ENCODE data around the gene C3orf80.
"Not testable (repeated sequence)": the region's sequence is repeated elsewhere in the genome, so short reads cannot be mapped to it uniquely, and the experiment has no call there.

C3orf80 gene

DNA sequence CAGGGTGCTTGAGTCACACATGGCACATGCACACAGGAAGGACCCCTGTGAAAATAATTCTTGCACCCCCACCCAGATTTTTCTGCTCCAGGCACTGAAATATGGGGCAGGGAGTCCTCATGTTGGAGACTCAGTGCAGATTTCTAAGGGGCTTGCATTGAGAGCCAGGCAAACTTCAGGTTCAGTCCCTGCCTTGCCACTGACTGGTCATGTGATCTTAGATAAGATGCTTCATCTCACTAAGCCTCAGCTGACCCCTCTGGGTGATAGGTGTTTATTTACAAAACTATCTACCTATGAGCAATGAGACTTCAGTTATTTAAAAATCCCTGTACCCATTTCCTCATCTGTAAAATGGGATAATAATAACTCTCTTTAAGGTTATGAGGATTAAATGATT lies 30.1 kb upstream of the C3orf80 start:
- no peak overlapping the region for H3K4me3 ChIP-seq (IDR thresholded peaks at IDR 0.05; ENCODE audit: insufficient read depth, low read depth, low read length)

DNA sequence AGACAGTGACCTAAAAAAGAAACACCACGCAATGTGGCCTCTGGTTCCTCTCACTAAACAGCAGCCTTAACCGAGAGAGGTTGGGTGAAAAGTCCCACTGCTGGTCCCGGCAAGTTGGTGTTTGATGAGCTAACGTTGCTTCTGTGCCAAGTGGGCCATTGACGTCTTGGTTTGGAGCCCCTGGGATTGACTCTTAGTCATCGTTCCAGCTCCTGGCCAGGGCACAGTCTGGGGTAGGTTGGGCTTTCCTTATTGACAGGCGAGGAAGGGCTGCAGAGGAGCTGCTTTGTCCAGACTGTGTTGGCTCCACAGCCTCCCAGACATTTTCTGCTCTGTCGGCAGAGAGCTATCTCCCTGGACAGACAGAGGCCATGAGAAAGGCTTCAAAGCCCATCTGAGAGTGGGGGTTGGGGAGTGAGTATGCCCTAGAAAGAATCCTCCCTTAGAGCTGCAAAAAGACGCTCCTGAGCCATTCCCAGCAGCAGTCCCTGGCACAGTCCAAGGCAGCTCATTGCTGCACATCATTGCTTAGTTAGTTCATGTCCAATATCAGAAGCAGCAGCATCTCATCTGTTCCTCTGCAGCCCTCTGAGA lies 28.6 kb upstream of the C3orf80 start:
- Histone ChIP-seq H3K4me2 (no peak overlapping the region), H3K36me3 (ENCODE audit: insufficient read depth) (no peaks in the 10 kb centered on the region), H2AFZ (ENCODE audit: low read depth) (no peak overlapping the region), H3K27ac (no peak overlapping the region), H4K20me1 (ENCODE audit: insufficient read depth) (no peaks in the 10 kb centered on the region), H3K4me1 (ENCODE audit: low read depth, poor library complexity, severe bottlenecking) (no peaks in the 10 kb centered on the region), H3K27me3 (ENCODE audit: insufficient read depth, low read depth) (no peaks in the 10 kb centered on the region), H3K79me2 (ENCODE audit: insufficient read depth, low read depth) (no peaks in the 10 kb centered on the region), H3K9ac (no peak overlapping the region), H3K4me3 (IDR thresholded peaks at IDR 0.05; ENCODE audit: insufficient read depth, low read depth, low read length) (no peak overlapping the region)
- TF ChIP-seq, protein P1, sequence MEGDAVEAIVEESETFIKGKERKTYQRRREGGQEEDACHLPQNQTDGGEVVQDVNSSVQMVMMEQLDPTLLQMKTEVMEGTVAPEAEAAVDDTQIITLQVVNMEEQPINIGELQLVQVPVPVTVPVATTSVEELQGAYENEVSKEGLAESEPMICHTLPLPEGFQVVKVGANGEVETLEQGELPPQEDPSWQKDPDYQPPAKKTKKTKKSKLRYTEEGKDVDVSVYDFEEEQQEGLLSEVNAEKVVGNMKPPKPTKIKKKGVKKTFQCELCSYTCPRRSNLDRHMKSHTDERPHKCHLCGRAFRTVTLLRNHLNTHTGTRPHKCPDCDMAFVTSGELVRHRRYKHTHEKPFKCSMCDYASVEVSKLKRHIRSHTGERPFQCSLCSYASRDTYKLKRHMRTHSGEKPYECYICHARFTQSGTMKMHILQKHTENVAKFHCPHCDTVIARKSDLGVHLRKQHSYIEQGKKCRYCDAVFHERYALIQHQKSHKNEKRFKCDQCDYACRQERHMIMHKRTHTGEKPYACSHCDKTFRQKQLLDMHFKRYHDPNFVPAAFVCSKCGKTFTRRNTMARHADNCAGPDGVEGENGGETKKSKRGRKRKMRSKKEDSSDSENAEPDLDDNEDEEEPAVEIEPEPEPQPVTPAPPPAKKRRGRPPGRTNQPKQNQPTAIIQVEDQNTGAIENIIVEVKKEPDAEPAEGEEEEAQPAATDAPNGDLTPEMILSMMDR (conservative IDR thresholded peaks at IDR 0.05; ENCODE audit: low read depth, low read length): no peak

More for the DNA sequence above, 30.1 kb upstream of the C3orf80 start:
- Histone ChIP-seq H3K4me2 (no peak overlapping the region), H2AFZ (ENCODE audit: low read depth) (no peak overlapping the region), H3K9ac (no peak overlapping the region), H3K36me3 (ENCODE audit: insufficient read depth) (no peaks in the 10 kb centered on the region), H3K79me2 (ENCODE audit: insufficient read depth, low read depth) (no peaks in the 10 kb centered on the region), H3K27me3 (ENCODE audit: insufficient read depth, low read depth) (no peaks in the 10 kb centered on the region), H3K27ac (no peak overlapping the region), H3K4me1 (ENCODE audit: low read depth, poor library complexity, severe bottlenecking) (no peaks in the 10 kb centered on the region), H4K20me1 (ENCODE audit: insufficient read depth) (no peaks in the 10 kb centered on the region)
- TF ChIP-seq, protein P1 (conservative IDR thresholded peaks at IDR 0.05; ENCODE audit: low read depth, low read length): no peak

DNA sequence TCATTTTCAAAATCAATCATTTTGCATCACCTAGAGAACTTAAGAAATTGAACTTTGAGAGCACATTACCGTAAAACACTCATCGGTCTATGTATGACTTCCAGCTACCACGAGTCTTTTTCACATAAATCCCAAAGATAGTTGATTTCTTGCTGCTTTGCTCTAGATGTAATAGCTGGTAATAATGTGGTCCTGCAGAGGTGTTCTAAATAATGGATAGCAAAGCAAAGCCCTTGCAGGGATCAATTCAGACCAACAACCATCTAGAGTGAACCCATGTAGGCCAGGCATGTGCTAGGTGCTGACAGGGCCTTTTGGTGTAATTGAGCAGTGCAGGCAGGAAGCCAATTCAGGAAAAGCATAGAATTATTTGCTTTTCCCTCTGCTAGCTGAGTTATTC lies 26.1 kb upstream of the C3orf80 start:
- TF ChIP-seq, protein P1 (conservative IDR thresholded peaks at IDR 0.05; ENCODE audit: low read depth, low read length): no peak
- H3K27me3 ChIP-seq (ENCODE audit: insufficient read depth, low read depth): no peaks in the 10 kb centered on the region
- no peak overlapping the region for H2AFZ ChIP-seq (ENCODE audit: low read depth)
- H3K27ac ChIP-seq: no peak overlapping the region
- H3K36me3 ChIP-seq (ENCODE audit: insufficient read depth): no peaks in the 10 kb centered on the region
- no peaks in the 10 kb centered on the region for H3K79me2 ChIP-seq (ENCODE audit: insufficient read depth, low read depth)
- no peak overlapping the region for H3K4me2 ChIP-seq
- no peak overlapping the region for H3K4me3 ChIP-seq (IDR thresholded peaks at IDR 0.05; ENCODE audit: insufficient read depth, low read depth, low read length)
- no peak overlapping the region for H3K9ac ChIP-seq
- H4K20me1 ChIP-seq (ENCODE audit: insufficient read depth): no peaks in the 10 kb centered on the region
- H3K4me1 ChIP-seq (ENCODE audit: low read depth, poor library complexity, severe bottlenecking): no peaks in the 10 kb centered on the region

DNA sequence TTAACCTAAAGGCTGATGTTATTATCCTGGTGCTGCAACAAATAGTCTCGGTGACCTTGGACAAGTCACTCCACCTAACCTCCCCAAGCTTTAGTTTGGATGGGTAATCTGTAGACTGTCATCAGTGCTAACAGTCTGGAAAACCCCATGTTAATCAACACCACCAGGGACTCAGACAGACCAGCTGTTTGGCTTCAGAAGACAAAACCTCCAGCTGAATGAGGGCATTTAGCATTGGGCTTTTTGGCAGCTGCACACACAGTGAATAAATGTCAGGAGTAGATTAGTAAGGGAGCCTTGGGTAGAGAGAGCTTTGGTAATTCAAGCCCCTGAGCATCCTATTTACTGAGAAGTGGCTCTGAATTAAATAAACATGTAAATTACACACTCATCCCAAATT lies 24.9 kb upstream of the C3orf80 start:
- TF ChIP-seq, protein P1 (conservative IDR thresholded peaks at IDR 0.05; ENCODE audit: low read depth, low read length): no peak
- no peak overlapping the region for H3K4me3 ChIP-seq (IDR thresholded peaks at IDR 0.05; ENCODE audit: insufficient read depth, low read depth, low read length)
- no peaks in the 10 kb centered on the region for H3K27me3 ChIP-seq (ENCODE audit: insufficient read depth, low read depth)
- no peaks in the 10 kb centered on the region for H3K4me1 ChIP-seq (ENCODE audit: low read depth, poor library complexity, severe bottlenecking)
- H3K27ac ChIP-seq: no peak overlapping the region
- no peak overlapping the region for H2AFZ ChIP-seq (ENCODE audit: low read depth)
- no peak overlapping the region for H3K9ac ChIP-seq
- no peaks in the 10 kb centered on the region for H4K20me1 ChIP-seq (ENCODE audit: insufficient read depth)
- H3K4me2 ChIP-seq: no peak overlapping the region
- no peaks in the 10 kb centered on the region for H3K79me2 ChIP-seq (ENCODE audit: insufficient read depth, low read depth)
- H3K36me3 ChIP-seq (ENCODE audit: insufficient read depth): no peaks in the 10 kb centered on the region

DNA sequence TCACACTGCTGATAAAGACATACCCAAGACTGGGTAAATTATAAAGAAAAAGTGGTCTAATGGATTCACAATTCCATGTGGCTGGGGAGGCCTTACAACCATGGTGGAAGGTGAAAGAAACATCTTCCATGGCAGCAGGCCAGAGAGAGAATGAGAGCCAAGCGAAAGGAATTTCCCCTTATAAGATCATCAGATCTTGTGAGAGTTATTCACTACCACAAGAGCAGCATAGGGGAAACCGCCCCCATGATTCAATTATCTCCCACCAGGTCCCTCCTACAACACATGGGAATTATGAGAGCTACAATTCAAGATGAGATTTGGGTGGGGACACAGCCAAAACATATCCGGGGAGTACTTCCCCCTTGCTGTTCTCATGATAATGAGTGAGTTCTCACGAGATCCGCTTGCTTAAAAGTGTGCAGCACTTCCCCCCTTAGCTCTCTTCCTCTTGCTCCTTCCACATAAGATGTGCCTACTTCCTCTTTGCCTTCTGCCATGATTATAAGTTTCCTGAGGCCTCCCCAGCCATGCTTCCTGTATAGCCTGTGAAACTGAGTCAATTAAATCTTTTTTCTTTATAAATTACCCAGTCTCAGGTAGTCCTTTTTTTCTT lies 20.7 kb upstream of the C3orf80 start:
- not testable (repeated sequence) for H3K36me3 ChIP-seq (ENCODE audit: insufficient read depth); H3K9ac ChIP-seq; H3K4me2 ChIP-seq; H4K20me1 ChIP-seq (ENCODE audit: insufficient read depth); H3K4me1 ChIP-seq (ENCODE audit: low read depth, poor library complexity, severe bottlenecking); H2AFZ ChIP-seq (ENCODE audit: low read depth); H3K27ac ChIP-seq; H3K79me2 ChIP-seq (ENCODE audit: insufficient read depth, low read depth); H3K27me3 ChIP-seq (ENCODE audit: insufficient read depth, low read depth); H3K4me3 ChIP-seq (IDR thresholded peaks at IDR 0.05; ENCODE audit: insufficient read depth, low read depth, low read length)

Measured in KMS-11 (cell line).